ENCODE results near the gene CTSL.

CTSL gene

DNA sequence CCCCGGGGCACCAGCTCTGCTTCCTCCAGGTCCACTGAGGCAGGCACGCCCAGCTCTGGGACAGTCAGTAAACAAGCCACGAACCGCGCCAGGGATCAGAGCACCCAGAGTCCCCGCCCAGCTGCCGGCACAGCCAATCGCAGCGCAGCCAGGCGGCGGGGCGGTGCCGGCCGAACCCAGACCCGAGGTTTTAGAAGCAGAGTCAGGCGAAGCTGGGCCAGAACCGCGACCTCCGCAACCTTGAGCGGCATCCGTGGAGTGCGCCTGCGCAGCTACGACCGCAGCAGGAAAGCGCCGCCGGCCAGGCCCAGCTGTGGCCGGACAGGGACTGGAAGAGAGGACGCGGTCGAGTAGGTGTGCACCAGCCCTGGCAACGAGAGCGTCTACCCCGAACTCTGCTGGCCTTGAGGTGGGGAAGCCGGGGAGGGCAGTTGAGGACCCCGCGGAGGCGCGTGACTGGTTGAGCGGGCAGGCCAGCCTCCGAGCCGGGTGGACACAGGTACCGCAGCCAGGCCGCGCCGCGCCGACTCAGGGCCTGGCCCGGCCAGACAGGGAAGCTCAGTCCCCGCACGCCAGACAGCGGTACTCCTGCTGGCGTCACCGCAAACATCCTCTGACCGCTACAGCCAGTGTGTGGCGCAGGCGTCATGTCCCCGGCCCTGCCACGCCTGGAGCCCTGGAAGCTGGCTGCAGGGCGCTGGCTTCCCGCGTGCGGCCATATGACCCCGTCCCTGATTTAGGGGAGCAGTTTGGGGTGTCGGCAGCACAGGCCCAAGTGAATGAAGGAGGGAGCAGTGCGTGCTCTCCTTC is at the start of gene CTSL:
Gene CTSL (plus strand): TSS at position 220 of the 810 bp plus-strand sequence. CDS start 1,485 bp downstream, outside the sequence.
- DNase-seq: no peak

- no peak for DNase-seq
These were observed 48.7 kb upstream of the CTSL start for GRCh38 chr9:87676976-87677775.

- DNase-seq: no peak
These were observed 47.9 kb upstream of the CTSL start for GRCh38 chr9:87677776-87678587.

DNA sequence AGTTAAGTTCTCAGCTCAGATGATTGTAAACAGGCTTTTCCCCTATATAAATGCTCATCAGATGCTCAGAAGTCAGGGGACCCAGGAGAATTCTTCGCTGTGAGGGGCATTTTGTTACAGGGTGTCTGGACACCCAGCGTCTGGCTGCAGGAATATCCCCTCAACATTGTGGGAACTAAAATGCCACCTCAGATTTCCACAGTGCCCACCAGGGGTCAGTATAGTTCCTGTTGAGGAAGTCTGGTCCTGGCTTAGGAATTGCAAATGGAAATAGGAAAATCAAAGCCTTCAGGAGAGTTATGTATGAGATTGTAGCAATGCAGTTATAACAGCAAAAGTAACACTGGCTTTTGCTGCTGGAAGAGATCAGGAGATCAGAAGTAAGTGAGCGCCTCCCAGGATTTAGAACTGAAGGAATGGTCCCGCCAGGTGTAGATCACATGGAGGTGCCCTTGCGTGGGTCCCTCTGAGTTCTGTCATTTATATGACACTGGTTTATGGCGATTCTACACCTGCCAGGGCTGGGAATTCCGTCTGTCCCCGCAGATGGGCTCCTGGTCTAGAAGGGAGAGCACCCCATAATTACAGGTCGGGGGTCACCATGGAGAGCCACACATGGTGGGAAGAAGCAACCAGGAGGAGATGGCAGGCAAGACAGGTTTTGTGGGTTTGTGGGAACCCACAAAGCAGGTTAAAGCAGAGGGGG is 47.1 kb upstream of the CTSL start:
- DNase-seq: no peak

DNA sequence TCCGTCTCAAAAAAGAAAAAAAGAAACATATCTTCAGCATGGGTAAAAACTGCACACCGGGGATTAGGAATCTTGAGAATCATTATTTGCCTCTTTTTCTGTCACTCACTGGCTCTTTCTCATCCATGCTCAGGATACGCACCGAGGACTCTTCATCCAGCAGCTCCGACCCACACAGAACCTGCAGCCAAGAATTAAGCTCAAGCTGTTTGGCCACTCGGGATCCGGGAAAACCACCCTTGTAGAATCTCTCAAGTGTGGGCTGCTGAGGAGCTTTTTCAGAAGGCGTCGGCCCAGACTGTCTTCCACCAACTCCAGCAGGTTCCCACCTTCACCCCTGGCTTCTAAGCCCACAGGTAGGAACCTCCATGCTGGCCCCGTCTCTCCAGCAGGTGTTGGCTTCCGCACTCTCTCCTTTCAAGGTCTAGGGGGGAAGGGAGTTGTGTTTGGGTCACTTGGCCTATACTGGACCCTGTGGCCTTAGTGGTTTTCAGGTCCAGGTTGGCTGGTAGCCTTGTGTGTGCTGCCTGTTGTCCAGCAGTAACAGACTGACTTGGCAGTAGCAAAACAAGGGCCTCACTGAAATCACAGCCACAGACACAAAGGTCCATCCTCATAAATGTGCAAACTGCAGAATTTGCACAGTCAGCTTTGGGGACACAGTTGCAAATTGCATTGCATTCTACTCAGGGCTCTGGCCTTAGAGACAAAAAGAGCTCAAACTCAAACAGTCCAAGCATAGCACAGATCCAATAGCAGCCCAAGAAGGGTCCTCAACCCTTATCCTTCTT is 44.5 kb upstream of the CTSL start:
- no peak for DNase-seq

DNA sequence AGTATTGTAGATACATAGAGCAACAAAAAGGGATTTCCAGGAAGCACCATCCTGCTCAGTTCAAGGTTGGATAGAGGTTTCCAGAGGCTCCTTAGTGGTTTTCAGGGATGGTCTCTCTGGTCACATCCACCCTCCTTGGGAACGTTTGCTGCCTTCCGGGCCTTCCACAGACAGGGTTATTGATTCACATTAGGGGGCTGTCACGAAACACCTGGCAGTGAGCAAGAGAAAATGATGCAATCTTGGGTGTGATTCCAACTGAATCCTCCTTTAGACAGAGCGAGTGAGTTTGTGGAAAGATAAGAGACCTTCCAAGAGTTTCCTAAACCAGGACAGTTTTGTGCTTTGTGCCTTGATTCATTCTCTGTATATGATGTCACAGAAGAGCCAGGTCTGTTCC is 43.8 kb upstream of the CTSL start:
- DNase-seq: no peak

GRCh38 chr9:87682618-87683017 is 43.3 kb upstream of the CTSL start:
- no peak for DNase-seq

DNA sequence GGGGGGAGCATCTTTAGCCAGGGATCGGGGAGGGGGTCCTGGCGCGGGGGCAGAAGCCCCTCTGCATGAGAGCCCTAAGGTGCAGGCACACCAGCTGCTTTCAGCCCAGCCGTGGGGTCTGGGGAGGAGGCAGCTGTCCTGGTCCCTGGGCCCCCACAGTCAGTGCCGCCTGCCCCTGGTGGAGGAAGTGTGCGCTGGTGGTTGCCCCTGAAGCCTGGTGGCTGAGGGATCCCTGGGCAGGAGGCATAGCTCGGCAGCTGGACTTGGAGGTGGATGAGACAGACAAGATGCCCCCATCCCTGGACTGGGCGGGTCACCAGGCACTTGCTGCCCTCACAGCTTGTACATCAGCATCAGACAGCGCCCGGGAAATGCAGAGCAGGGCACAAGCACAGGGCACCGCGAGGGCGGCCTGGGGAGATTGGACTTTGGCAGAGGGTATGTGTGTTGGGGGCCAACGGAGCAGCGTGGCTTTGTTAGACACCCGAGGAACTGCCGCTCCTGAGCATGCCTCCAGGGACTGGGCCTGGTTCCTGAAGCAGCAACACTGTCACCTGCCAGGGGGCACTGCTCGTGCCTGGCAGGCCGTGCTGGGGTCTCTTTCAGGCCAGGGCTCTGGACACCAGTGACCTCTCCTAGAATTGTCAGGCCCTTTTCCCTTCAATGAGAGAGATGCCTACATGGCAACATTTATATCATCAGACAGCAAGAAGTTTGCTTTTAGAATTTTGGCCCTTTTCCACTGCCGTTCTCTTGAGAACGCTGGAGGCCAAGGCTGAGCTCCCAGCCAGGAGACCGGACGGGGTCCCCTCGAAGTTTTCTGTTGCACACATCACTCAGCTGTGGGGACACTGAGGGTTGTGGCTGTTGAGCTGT is 41.9 kb upstream of the CTSL start:
- no peak for DNase-seq

- no peak for DNase-seq
These were observed 41.2 kb upstream of the CTSL start for GRCh38 chr9:87684627-87685219.

DNA sequence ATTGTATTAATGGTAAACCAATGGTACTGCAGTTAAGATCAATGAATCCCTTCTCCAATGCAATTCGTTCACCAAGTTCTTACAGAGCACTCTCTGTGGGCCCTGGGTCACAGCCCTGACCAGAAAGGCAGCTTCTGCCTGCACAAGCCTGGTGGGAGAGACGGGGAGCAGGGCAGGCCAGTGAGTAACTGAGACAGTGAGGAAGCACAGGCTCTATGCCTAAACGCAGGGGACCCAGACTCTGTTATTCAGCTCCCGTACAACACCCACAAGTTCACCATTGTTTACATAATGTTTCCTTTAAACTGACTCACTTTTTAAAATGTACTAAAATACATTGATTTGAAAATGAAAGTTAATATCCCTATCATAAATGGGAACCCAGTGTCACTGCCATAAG is 40.5 kb upstream of the CTSL start:
- DNase-seq: no peak

DNA sequence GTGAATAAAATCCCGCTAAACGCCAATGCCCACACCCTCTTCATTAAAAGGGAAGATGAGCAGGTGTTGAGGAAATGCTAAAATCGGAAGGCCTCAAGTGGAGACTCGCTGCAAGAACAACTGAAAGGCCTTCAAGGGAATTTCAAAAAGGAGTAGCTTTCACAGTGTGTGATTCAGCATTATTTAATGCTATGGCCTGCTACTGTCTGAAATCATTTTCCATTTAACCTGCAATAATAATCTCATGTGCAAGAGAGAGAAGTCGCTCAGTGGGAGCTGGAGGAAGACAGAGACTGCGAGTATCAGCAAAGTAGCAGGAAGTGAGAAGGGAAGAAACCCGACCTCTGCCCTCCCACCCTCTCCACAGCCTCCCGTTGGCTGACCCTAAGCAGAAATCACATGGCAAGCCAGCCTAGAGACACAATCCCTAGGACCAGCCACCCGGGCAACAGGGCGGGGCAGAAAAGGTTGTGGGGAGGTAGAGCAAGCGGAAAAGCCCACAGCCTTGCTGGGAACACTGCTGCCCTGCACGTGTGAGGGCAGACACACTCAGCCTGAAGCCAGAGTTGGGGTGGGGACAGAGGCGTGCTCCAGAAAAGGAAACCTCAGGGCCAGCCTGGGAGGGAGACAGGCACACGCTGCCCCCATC is 39.9 kb upstream of the CTSL start:
- DNase-seq: no peak

DNA sequence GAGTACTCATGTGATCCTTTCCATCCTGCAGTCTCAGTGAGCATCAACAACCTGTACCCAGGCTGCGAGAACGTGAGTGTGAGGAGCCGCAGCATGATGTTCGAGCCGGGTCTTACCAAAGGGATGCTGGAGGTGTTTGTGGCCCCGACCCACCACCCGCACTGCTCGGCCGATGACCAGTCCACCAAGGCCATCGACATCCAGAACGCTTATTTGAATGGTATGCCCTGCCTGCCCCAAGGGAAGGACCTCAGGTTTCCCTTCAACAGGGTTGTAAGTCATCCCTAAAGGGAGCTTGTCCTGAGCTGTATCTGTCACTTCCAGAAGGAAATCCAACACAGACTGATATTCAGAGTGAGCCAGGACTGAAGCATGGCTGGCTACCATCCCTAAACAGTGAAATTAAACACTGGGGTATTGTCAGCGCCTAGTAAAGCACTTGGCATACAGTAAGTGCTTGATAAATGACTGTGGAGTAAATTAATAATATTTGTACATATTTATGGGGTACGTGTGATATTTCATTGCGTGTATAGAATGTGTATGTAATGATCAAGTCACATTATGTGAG is 39.3 kb upstream of the CTSL start:
- DNase-seq: no peak

GRCh38 chr9:87687207-87687606 is 38.7 kb upstream of the CTSL start:
- DNase-seq: no peak

- no peak for DNase-seq
These were observed 31.6 kb upstream of the CTSL start for GRCh38 chr9:87694236-87694755.

- no peak for DNase-seq
These were observed 30.4 kb upstream of the CTSL start for GRCh38 chr9:87695523-87695922.

DNA sequence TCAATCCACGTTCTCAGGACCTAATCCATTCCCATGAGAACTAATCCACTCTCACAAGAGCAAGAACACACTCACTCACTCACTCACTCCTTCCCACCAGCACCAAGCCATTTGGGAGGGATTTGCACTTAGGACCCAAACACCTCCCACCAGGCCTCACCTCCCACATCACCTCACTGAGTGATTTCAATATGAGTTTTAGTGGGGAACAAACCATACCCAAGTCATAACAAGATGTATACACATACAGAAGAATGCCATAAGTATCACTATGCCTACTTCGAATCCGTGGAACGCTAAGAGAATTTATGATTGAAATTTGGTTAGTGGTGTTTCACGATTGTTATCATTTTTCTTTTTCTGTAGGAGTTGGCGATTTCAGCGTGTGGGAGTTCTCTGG is 29.3 kb upstream of the CTSL start:
- no peak for DNase-seq

DNA sequence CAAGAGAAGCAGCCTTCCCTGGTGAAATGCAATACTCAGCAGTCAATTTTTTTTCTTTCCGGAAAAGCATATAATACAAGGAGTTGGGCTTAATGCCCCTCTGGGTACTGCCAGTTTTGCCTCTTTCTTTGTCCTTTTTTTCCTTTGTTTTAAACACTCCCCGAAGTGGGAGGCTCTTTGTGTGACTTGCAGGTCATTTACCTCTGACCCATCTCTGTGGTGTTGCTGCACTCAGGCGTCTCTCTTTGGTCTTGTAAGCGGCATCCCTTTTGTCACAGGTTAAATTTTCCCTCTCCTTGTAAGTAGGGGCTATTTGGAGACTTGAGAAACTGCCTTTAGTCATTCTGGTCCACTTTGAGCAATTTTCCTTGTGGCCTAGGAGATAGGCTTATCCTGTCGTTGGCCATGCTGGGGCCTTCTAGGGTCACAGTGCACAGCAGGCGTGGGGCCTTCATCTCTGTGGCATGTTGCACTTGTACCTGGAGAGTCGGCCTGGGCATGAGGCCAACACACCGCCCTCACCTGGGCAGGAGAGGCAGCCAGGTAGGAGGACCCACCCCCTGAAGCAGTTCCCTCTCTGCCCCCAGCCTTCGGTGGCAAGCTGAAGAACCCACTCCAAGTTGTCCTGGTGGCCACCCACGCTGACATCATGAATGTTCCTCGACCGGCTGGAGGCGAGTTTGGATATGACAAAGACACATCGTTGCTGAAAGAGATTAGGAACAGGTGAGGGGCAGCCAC is 27.7 kb upstream of the CTSL start:
- DNase-seq: no peak

GRCh38 chr9:87699835-87700234 is 26.1 kb upstream of the CTSL start:
- no peak for DNase-seq

- DNase-seq: no peak
These were observed 24.4 kb upstream of the CTSL start for GRCh38 chr9:87701491-87701890.

Data from NCI-H2081 treated with DMSO at 0.1 percent for 48 hours (cell line).